Measurements from ENCODE around the gene PNPLA7.

- TF ChIP-seq CEBPB (IDR thresholded peaks at IDR 0.05; ENCODE audit: low read depth, low read length) (no peak), MAFK (IDR thresholded peaks at IDR 0.05; ENCODE audit: low read depth, low read length) (no peak), POLR2A (IDR thresholded peaks at IDR 0.05; ENCODE audit: control extremely low read depth in 1 of 2, low read depth in 2 of 2, low read length in 2 of 2) (peak in 1 of 2 experiments; percentile 87; a peak in 2 of 3 replicates), JUND (IDR thresholded peaks at IDR 0.05; ENCODE audit: low read length) (peak; percentile 52), KDM4A (IDR thresholded peaks at IDR 0.05; ENCODE audit: low read depth, low read length, severe bottlenecking) (peak; percentile 35), KDM1A (IDR thresholded peaks at IDR 0.05; ENCODE audit: borderline replicate concordance, low read length) (no peak)
- TF ChIP-seq, protein P1, sequence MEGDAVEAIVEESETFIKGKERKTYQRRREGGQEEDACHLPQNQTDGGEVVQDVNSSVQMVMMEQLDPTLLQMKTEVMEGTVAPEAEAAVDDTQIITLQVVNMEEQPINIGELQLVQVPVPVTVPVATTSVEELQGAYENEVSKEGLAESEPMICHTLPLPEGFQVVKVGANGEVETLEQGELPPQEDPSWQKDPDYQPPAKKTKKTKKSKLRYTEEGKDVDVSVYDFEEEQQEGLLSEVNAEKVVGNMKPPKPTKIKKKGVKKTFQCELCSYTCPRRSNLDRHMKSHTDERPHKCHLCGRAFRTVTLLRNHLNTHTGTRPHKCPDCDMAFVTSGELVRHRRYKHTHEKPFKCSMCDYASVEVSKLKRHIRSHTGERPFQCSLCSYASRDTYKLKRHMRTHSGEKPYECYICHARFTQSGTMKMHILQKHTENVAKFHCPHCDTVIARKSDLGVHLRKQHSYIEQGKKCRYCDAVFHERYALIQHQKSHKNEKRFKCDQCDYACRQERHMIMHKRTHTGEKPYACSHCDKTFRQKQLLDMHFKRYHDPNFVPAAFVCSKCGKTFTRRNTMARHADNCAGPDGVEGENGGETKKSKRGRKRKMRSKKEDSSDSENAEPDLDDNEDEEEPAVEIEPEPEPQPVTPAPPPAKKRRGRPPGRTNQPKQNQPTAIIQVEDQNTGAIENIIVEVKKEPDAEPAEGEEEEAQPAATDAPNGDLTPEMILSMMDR (IDR thresholded peaks at IDR 0.05; ENCODE audit: control extremely low read depth in 1 of 3, insufficient read depth in 1 of 3, low read depth in 1 of 3, low read length in 3 of 3) = peak in 2 of 3 experiments; percentile 87 to 92; a peak in 3 of 4 replicates
Observed at GRCh38 chr9:137578518-137579258, 28.5 kb upstream of the PNPLA7 start, which contains the start of gene DPH7.

Measured in H1 (cell line).